Coronary artery (tissue), 2 donors: ENCODE measurements around the gene RIT2.

ENCODE experiments used
- DNase-seq: peaks from one replicate; pipeline ENCODE4 v3.0.0-alpha.2; 2017; ENCODE audit warnings: low spot score
- H3K27ac ChIP-seq, 2 donors: fragments of 200-600 bp; sonication (generic); one replicate each; pipeline ENCODE4 v1.5.1; 2016 to 2019
- H3K4me3 ChIP-seq: fragments of 200-600 bp; sonication (generic); 2 replicates; pipeline ENCODE4 v1.5.1; 2016; ENCODE audit warnings: mild to moderate bottlenecking, moderate library complexity
- TF ChIP-seq, protein P1 (sequence below): fragments of 200-600 bp; sonication (generic); IDR thresholded peaks from one replicate; pipeline ENCODE4 v1.5.1; 2019; ENCODE audit warnings: antibody characterized with exemption

The RIT2 gene

DNA sequence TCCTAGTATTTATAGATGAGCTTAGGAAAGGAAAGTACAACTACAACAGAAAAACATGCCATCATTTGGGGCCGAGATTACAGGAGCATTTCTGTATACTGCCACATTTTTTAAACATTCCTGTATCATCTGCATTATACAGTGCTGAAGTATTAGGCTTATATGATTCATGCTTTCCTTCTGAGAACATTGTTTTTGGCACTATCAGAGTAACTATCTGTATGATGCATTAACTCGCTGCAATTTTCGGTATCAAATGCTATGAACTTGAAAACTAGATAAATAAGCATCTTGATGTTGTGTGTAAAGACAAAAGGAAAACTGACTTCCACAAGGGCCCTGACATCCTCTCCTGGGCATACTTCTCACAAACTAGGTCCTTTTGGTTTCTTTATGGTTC is 102.0 kb downstream of the RIT2 start:
- Histone ChIP-seq H3K4me3 (no peak overlapping the region), H3K27ac (no peak overlapping the region)
- DNase-seq: no peak
- TF ChIP-seq, protein P1, sequence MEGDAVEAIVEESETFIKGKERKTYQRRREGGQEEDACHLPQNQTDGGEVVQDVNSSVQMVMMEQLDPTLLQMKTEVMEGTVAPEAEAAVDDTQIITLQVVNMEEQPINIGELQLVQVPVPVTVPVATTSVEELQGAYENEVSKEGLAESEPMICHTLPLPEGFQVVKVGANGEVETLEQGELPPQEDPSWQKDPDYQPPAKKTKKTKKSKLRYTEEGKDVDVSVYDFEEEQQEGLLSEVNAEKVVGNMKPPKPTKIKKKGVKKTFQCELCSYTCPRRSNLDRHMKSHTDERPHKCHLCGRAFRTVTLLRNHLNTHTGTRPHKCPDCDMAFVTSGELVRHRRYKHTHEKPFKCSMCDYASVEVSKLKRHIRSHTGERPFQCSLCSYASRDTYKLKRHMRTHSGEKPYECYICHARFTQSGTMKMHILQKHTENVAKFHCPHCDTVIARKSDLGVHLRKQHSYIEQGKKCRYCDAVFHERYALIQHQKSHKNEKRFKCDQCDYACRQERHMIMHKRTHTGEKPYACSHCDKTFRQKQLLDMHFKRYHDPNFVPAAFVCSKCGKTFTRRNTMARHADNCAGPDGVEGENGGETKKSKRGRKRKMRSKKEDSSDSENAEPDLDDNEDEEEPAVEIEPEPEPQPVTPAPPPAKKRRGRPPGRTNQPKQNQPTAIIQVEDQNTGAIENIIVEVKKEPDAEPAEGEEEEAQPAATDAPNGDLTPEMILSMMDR: no peak

GRCh38 chr18:43012951-43013350 is 102.5 kb downstream of the RIT2 start:
- H3K4me3 ChIP-seq: no peak overlapping the region
- no peak overlapping the region for H3K27ac ChIP-seq
- TF ChIP-seq, protein P1: no peak
- DNase-seq: no peak

DNA sequence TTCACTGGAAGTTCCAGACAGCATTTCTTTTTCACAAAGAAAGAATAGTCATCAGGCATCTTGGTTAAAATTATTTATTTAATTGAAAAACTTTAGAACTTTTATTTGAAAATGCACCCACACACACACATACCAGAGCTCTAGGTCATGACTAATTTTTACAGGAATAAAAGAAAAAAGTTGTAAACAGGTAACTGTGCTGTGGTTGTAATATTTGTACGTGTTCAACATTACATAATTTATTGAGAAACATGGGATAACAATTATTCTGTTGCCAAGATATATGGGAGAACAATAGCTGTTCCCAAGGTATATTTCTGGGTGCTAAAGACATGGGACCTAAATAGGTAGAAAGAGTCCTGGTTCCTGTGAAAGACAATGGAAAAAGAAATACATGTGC is 104.9 kb downstream of the RIT2 start:
- no peak overlapping the region for H3K27ac ChIP-seq
- DNase-seq: no peak
- TF ChIP-seq, protein P1: no peak
- H3K4me3 ChIP-seq: no peak overlapping the region

GRCh38 chr18:43009674-43010073 is 105.8 kb downstream of the RIT2 start:
- Histone ChIP-seq H3K4me3 (no peak overlapping the region), H3K27ac (no peak overlapping the region)
- no peak for DNase-seq
- TF ChIP-seq, protein P1: no peak

GRCh38 chr18:43007365-43007764 is 108.1 kb downstream of the RIT2 start:
- DNase-seq: no peak
- H3K4me3 ChIP-seq: no peak overlapping the region
- TF ChIP-seq, protein P1: no peak
- no peak overlapping the region for H3K27ac ChIP-seq

DNA sequence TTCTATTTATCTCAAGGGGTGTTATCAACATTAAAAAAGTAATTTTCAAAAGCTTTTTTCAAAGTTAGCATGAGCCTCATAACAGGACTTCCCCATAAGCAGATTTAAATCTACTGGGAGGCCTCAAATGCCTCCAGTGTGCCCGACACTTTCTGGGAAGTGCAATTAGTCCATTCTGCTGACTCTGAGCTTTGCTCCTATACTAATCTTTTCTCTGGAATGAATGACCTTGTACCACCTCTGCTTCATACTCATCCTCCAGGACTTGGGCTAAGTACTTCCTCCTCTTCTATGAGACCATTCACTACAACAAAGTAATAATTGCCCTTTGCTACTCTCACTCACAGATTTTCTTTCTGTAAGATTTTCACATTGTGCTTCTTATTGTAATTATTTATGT is 111.1 kb downstream of the RIT2 start:
- H3K4me3 ChIP-seq: no peak overlapping the region
- no peak for DNase-seq
- TF ChIP-seq, protein P1: no peak
- H3K27ac ChIP-seq: no peak overlapping the region

GRCh38 chr18:43001821-43002220 is 113.7 kb downstream of the RIT2 start:
- TF ChIP-seq, protein P1: no peak
- H3K4me3 ChIP-seq: no peak overlapping the region
- DNase-seq: no peak
- H3K27ac ChIP-seq: no peak overlapping the region
